Activated T-cell treated with anti-CD3 and anti-CD28 coated beads, Interleukin-2, amount 50 U/mL, for 72 hours (primary cell): Measurements from ENCODE around the gene SDC3. TPM values are rescaled to one million over a fixed set of nuclear protein-coding genes. Genes with fewer than 3 reads are reported as not detected.
A peak's percentile ranks its signal among the peaks of the same experiment; 100 is the strongest.

Source experiments
- ATAC-seq, 2 donors: fragments of 150-1000 bp; cut with Tn5 transposase; replicated peaks in 1 of 2; 2 replicates each; pipeline ENCODE4 v1.10.0; 2021; ENCODE audit warnings: moderate library complexity in 2 of 2, mild to moderate bottlenecking in 1 of 2
- DNase-seq, 2 donors: peaks; one replicate each; pipeline ENCODE4 v3.0.0; 2021 to 2022; ENCODE audit warnings: mixed read lengths in 1 of 2
- H3K27ac Mint-ChIP-seq: one replicate; pipeline ENCODE4 v1.8.0; 2022; ENCODE audit warnings: mild to moderate bottlenecking, moderate library complexity, mixed read lengths
- H3K27me3 Mint-ChIP-seq: one replicate; pipeline ENCODE4 v1.8.0; 2022; ENCODE audit warnings: low read depth, mixed read lengths
- H3K36me3 Mint-ChIP-seq, 2 donors: one replicate each; pipeline ENCODE4 v1.8.0; 2022; ENCODE audit warnings: mixed read lengths in 2 of 2, mild to moderate bottlenecking in 1 of 2; ENCODE audit not compliant: insufficient read depth in 2 of 2
- H3K4me1 Mint-ChIP-seq: one replicate; pipeline ENCODE4 v1.8.0; 2022; ENCODE audit warnings: low read depth, mixed read lengths
- H3K4me3 Mint-ChIP-seq, 2 donors: one replicate each; pipeline ENCODE4 v1.8.0; 2022; ENCODE audit warnings: mild to moderate bottlenecking in 2 of 2, mixed read lengths in 2 of 2, moderate library complexity in 2 of 2
- H3K9me3 Mint-ChIP-seq, 2 donors: one replicate each; pipeline ENCODE4 v1.8.0; 2022; ENCODE audit warnings: mixed read lengths in 2 of 2
- total RNA-seq, 2 donors: library from RNA; stranded (reverse); gene quantifications; one replicate each; pipeline ENCODE4 v1.2.3, GENCODE V29; 2022

The SDC3 gene
- total RNA-seq, 2 donors from 2014 or later = 0.12 to 0.25 TPM

DNA sequence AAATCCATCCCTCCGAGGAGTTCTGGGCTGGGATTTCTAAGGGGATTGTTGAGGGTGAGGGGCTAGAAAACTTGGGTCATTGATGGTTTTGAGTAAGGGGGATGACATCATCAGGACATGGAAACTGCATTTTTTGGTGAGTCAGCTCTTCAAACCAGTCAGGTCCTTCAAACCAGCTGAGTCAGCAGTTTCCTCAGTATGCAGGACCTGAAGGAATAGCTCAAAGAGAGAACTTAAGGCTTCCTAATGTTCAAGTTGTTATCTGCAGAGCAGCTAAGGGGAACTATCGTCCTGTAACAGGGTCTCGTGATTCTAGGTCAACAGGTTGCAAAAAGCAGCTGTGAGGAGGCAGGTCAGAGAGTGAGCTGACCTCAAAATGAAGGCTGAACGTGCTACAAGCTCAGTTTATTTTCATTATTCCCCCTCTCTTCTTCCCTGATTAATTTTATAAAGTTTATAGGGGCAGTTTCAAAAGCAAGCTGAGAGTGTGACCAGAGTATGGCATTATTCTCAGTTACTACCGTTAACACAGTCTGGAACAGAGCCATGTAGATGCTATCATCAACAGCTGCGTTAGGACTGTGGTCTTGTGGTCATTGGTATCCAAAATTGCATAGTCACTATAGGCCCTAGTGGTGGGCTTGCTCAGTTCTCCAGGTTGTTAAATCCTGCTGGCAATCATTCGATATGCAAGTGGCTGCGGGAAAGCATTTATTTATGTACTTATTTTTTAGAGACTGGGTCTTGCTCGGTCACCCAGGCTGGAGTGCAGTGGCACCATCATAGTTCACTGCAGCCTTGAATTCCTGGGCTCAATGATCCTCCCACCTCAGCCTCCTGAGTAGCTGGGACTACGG lies 10.7 kb upstream of the SDC3 start:
- Mint-ChIP-seq H3K27ac (no peak overlapping the region), H3K4me1 (peaks cover 6% of the 10 kb centered on the region), H3K27me3 (peaks cover 14% of the 10 kb centered on the region), H3K4me3 (no peak overlapping the region), H3K9me3 (no peaks in the 10 kb centered on the region), H3K36me3 (no peaks in the 10 kb centered on the region)
- DNase-seq (no peak), ATAC-seq (peak; percentile 39 to 55)

DNA sequence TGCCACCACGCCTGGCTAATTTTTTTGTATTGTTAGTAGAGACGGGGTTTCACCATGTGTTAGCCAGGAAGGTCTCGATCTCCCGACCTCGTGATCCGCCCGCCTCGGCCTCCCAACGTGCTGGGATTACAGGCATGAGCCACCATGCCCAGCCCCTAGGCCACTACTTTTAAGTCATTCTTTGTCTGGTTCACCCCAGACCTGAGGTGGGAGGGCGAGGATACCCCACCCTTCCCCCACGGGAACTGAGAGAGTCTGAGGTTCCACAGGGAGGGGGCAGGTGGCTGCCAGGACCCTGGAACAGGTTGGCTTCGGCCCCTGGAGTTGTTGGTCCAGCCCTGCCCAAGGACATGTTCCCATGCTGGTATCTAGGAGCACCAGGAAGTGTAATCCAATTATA lies 7.7 kb upstream of the SDC3 start:
- H3K36me3 Mint-ChIP-seq = no peaks in the 10 kb centered on the region
- no peak for ATAC-seq
- H3K4me3 Mint-ChIP-seq = no peak overlapping the region
- H3K27ac Mint-ChIP-seq = no peak overlapping the region
- no peaks in the 10 kb centered on the region for H3K9me3 Mint-ChIP-seq
- DNase-seq = no peak
- no peaks in the 10 kb centered on the region for H3K27me3 Mint-ChIP-seq
- H3K4me1 Mint-ChIP-seq = peaks cover 6% of the 10 kb centered on the region

DNA sequence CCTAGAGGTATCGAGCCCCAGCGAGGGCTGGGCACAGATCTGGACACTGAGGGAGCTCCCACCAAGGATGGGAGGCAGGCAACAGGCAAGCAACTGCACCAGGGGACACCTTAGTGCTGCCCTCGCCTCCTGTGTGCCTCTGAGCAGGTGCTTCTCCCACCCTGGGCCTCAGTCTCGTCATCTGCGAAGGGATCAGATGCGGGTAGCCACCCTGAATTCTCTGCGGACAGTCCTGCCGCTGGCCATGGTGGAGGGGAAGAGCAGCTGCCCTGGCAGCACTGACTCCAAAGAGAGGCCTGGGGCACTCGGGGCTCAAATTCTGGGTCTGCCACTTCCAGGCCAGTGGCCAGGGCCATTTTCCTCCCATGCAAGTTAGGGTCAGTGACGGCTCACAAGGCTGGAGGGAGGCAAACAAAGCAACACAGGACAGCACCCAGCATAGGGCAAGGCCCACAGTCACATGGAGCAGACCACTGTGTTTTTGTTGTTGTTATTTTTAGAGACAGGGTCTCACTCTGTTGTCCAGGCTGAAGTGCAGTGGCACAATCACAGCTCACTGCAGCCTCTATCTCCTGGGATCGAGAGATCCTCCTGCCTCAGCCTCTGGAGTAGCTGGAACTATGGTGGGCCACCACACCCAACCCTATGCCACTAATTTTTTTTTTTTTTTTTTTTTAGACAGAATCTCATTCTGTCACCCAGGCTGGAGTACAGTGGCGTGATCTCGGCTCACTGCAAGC lies 7.1 kb upstream of the SDC3 start:
- no peak overlapping the region for H3K4me3 Mint-ChIP-seq
- ATAC-seq = no peak
- DNase-seq = no peak
- no peaks in the 10 kb centered on the region for H3K9me3 Mint-ChIP-seq
- H3K27ac Mint-ChIP-seq = no peak overlapping the region
- H3K36me3 Mint-ChIP-seq = no peaks in the 10 kb centered on the region
- H3K4me1 Mint-ChIP-seq = peaks cover 6% of the 10 kb centered on the region
- H3K27me3 Mint-ChIP-seq = peaks cover 3% of the 10 kb centered on the region

DNA sequence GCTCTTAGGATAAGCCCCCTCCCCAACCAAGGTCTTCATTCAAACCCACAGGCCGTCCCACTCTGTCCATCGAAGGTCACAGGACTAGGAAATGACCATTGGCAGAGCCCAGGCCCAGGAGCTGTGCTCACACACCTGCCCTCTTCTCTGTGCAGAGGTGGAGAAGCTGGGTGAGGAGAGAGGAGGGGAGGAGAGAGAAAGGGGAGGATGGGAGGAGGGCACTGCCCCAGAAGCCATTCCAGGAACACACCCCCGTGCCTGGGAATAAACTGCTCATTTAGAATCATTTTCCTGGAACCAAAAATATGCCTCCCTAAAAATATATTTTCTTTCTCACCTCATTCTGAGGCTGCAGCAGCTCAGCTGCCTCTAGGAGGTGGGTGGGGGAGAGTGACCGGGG lies 6.4 kb upstream of the SDC3 start:
- H3K36me3 Mint-ChIP-seq = no peaks in the 10 kb centered on the region
- ATAC-seq = no peak
- H3K4me1 Mint-ChIP-seq = peaks cover 6% of the 10 kb centered on the region
- DNase-seq = no peak
- no peak overlapping the region for H3K4me3 Mint-ChIP-seq
- no peaks in the 10 kb centered on the region for H3K9me3 Mint-ChIP-seq
- H3K27ac Mint-ChIP-seq = no peak overlapping the region
- peaks cover 10% of the 10 kb centered on the region for H3K27me3 Mint-ChIP-seq

DNA sequence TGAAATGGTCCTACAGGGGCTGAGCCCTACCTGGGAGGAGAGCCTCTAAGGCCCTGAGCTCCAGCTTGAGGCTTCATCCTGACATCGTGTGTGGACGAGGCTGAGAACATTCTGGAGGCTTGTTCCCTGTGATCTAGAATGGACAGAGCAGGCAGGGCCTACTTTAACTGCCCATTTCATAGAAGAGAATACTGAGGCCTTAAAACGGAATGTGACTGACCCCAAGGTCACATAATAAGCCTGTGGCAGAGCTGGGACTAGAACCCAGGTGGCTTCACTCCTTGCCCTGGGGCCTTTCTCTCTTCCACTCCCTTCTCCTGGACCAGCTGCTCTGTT lies 6.0 kb upstream of the SDC3 start:
- Mint-ChIP-seq H3K36me3 (peaks cover 0 to under 1% of the 10 kb centered on the region in 2 donors), H3K4me3 (no peak overlapping the region), H3K9me3 (no peaks in the 10 kb centered on the region), H3K27me3 (peaks cover 14% of the 10 kb centered on the region), H3K4me1 (peaks cover 6% of the 10 kb centered on the region), H3K27ac (no peak overlapping the region)
- no peak for ATAC-seq
- no peak for DNase-seq

DNA sequence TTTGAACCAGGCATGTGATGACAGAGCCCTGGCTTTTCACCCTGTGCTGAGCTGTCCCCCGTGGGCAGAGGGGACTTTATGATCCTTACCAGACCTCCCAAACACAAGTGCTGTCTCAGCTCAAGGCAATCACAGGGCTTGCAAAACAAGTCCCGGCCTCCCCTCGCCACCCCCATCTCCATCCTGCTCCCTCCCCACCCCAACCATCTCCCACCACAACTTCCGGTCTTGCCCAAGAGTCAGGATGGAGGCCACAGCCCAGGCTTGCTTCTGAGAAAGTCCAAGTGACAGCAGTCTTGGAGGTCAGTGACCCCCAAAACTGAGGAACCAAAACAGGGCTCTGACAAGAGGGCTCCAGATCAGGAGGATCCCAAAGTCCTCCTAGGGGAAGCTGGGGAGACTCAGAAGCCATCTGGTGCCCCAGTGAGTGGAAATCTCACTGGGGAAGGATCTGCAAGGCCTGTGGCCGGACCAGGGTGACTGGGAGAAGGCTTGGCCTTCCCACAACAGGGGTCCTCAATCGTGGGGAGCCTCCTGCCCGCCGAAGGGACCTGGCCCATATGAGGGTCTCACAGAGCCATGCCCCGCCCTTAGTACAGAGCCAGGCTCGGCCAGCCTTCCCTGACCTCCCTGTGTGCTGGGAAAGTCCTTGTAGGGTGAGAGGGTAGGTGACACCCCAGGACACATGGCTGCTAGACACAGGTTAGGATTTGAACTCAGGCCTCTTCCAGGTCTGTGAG lies 4.5 kb upstream of the SDC3 start:
- H3K9me3 Mint-ChIP-seq = no peaks in the 10 kb centered on the region
- no peak for ATAC-seq

DNA sequence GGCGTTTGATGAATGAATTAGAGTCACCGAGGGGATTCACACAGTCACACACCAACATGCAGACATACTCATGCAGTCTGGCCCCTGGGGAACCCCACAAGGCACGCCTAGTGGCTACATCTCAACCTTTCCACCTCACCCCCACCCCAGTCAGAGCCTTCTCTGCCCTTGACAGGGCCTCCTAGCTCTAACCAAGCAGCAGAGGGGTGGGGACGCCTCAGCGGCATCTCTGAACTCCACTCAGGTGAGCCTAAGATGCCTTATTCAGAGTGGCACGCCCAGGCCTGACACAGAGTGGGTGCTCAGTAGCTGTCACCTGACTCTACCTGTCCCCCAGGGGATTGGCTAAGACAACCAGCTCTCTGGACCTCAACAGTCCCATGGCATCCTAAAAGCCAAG lies 3.7 kb upstream of the SDC3 start:
- Mint-ChIP-seq H3K9me3 (no peaks in the 10 kb centered on the region), H3K4me1 (peaks cover 5% of the 10 kb centered on the region), H3K27me3 (peaks cover 27% of the 10 kb centered on the region), H3K4me3 (no peak overlapping the region), H3K36me3 (peaks cover 0 to 3% of the 10 kb centered on the region in 2 donors), H3K27ac (no peak overlapping the region)
- DNase-seq (peak; percentile 31 to 34), ATAC-seq (peak; percentile 58 to 65)

More for the DNA sequence above, 4.5 kb upstream of the SDC3 start:
- H3K27ac Mint-ChIP-seq = no peak overlapping the region
- DNase-seq = no peak
- H3K27me3 Mint-ChIP-seq = peaks cover 21% of the 10 kb centered on the region
- H3K4me3 Mint-ChIP-seq = no peak overlapping the region
- peaks cover 5% of the 10 kb centered on the region for H3K4me1 Mint-ChIP-seq
- peaks cover 0 to 3% of the 10 kb centered on the region in 2 donors for H3K36me3 Mint-ChIP-seq

DNA sequence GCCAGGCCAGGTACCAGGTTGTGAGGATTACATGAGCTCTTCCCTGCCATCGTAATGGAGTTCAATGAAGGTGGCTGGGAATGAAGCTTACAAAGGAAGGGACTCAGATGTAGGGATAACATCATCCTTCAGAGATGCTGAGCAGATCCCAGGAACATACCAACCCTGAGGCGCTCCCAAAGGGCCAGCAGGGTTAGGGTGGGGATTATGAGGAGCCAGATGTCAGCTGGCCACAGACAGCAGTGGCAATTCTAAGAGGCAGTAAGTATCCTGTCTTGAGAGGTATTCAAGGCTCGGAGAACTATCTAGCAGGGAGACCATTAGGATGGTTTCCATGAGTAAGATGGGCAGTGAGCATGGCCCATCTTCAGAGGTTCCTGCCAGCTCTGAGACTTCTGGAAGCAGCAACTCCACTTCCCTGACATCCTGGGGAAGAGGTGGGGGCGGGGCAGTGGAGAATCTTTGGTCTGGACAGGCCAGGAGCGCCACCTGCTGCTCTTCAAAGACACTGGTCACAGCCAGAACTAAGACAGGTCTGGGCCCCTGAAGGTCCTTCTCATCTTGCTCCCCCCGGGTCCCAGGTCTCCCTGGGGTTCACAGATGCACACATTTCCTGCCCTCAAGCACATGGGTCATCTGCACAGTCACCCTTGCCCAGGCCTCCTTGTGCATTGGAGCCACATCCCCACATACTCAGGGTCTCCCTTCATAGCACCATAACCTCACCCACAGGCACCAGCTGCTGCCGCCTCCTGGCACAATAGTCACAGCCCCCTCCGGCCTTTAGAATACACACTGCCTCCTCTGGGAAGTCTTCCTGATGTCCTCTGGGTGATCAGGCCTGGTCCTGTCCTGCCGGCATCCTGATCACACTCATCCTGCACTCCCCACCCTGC lies 2.7 kb upstream of the SDC3 start:
- Mint-ChIP-seq H3K27me3 (peaks cover 32% of the 10 kb centered on the region), H3K27ac (no peak overlapping the region), H3K36me3 (peaks cover 0 to 3% of the 10 kb centered on the region in 2 donors), H3K9me3 (no peaks in the 10 kb centered on the region), H3K4me1 (peaks cover 5% of the 10 kb centered on the region), H3K4me3 (no peak overlapping the region)
- ATAC-seq (peak; percentile 38 to 43), DNase-seq (peak; percentile 58 to 68)

DNA sequence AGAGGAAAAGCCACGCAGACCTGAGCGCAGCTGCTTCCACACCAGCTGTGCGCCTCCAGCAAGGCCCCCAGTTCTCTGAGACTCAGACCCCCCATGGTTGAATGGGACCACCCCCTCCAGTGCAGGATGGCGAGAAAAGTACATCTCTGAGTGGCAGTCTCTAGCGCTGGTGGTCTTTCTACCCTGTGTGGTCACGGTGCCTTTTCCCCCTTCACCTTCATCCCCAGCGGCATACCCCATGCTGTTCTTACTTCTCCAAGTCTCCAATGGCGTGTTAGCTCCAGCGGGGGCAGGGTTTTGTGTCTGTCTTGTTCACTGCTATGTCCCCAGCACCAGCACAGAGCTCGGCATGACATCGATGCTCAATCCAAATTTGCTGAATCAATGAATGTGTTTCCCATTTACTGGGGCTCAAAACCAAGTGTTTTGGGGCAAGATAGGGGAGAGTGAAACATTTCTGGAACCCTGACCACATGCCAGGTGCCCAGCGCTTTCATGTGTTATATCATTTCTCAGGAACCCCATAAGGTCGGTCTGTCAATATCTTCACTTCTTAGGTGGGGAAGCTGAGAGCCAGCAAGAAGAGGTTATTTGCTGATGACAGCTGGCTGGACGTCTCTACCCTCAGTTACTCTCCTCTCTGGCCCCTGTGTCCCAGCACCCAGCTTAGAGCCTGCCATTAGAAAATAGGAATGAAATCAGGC lies 959 bp upstream of the SDC3 start:
- Mint-ChIP-seq H3K27me3 (peaks cover 48% of the 10 kb centered on the region), H3K9me3 (no peaks in the 10 kb centered on the region), H3K4me3 (peak overlapping the region; percentile 88 to 91), H3K4me1 (peaks cover 5% of the 10 kb centered on the region), H3K36me3 (peaks cover 0 to 3% of the 10 kb centered on the region in 2 donors), H3K27ac (peak overlapping the region; percentile 26)
- ATAC-seq (no peak), DNase-seq (no peak)

DNA sequence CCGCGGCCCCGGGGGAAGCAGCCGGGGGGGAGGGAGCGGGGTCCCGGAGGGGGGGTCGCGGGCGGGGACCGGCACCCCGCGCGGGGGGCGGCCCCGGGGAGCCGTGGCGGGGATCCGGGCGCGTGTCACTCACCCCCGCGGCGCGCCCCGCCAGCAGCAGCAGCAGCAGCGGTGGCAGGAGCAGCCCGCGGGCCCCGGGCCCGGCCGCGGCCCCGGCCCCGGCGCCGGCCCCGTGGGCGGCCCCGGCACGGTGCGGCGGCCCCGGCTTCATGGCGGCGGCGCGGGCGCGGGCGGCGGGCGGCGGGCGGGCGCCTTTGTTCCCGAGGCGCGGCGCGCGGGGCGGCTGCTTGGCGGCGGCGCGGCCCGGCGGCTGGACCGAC lies 252 bp downstream of the SDC3 start:
- Mint-ChIP-seq H3K36me3 (peaks cover 0 to 3% of the 10 kb centered on the region in 2 donors), H3K27ac (no peak overlapping the region), H3K4me1 (peaks cover 5% of the 10 kb centered on the region), H3K9me3 (no peaks in the 10 kb centered on the region), H3K4me3 (no peak overlapping the region), H3K27me3 (peaks cover 52% of the 10 kb centered on the region)
- ATAC-seq (no peak), DNase-seq (peak in 1 of 2 donors; percentile 23)

DNA sequence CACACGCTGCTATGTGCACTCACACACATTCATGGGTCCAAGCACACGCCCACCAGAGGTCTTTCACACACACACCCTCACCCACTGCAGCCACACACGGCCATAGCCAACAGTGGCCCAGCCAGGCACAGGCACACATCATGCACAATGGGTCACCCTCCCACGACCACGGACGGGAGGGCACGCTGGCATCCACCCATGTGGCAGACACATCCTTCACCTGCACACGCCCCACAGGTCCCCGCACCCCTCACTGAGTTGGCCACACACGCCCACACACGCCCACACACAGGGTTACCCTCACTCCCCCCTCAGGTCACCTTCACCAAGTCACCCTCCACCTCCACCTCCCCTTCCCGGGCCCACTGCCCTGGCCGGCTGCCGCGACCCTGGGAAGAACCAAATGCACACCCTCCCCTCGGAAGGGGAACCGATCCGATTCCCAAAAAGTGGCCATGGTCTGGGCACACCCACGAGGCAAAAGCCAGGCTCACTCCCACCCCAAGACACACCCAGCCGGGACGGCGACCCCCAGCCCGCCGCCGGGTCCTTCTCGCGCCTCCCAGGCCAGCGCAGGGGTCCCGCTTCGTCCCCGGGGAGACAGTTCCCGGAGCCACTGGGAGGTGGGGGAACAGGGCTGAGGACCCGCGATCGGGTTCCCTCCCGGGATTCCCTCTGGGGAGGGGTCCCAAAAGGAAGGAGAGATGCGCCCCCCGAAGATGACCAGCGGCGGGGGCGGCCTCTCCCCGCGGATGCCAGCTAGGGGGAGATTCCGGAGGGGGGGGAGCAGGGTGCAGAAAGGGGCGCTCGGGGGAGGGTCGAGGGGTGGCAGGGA lies 860 bp downstream of the SDC3 start:
- Mint-ChIP-seq H3K36me3 (peaks cover 0 to 3% of the 10 kb centered on the region in 2 donors), H3K27me3 (peaks cover 52% of the 10 kb centered on the region), H3K9me3 (no peaks in the 10 kb centered on the region), H3K27ac (no peak overlapping the region), H3K4me3 (peak overlapping the region; percentile 55 to 74), H3K4me1 (peaks cover 5% of the 10 kb centered on the region)
- DNase-seq (no peak), ATAC-seq (no peak)
